Skin epidermis (tissue), 12 donors: ENCODE results near the gene DPYD.

Experiments
- H3K27ac ChIP-seq, 21 experiments: fragments of 200-600 bp; sonication (generic) in 11 of 21; one replicate each; pipeline ENCODE4 v1.5.0; 2020; ENCODE audit warnings: mild to moderate bottlenecking in 3 of 21, inconsistent platforms in 2 of 21, moderate library complexity in 2 of 21
- H3K4me3 ChIP-seq, 7 experiments: fragments of 200-600 bp; sonication (generic) in 2 of 7; one replicate each; pipeline ENCODE4 v1.5.0; 2020; ENCODE audit warnings: inconsistent platforms in 2 of 7, mild to moderate bottlenecking in 2 of 7, moderate library complexity in 1 of 7

The DPYD gene

DNA sequence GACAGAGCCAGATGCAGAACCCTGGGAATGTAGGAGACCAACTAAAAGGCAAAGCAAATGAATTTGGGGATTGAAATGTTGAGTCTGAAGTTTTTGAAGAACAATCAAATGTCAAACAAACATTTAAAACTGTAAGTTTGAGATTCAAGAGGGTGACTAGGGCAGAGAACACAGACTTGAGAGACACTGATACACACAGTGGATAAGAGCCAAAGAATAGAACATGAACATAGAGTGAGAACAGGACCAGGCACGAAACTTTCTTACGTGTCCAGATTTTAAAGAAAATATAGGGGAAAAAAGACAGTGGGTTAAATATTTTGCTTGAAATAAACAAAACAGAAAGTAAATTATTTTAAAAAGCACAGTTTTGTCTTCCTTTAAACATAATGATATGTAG is 115.7 kb downstream of the DPYD start:
- H3K27ac ChIP-seq = no peak overlapping the region
- no peak overlapping the region for H3K4me3 ChIP-seq

DNA sequence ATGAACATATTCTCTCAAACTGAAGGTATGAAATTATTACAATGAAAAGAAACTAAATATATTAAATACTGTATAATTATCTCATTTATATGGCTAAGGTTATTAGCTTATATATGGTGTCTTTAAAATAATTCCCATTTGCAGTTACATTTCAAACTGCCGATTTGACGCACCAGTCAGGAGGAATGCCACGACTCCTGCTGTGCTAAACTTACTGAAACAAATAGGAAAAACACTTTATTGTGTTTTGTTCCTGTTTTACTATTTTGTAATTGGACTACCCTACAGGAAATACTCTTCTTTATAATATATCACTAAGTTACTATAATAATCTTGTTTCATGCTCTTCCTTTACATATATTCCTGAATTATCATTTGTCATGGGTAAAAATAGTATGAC is 117.8 kb downstream of the DPYD start:
- H3K27ac ChIP-seq = no peak overlapping the region
- no peak overlapping the region for H3K4me3 ChIP-seq

DNA sequence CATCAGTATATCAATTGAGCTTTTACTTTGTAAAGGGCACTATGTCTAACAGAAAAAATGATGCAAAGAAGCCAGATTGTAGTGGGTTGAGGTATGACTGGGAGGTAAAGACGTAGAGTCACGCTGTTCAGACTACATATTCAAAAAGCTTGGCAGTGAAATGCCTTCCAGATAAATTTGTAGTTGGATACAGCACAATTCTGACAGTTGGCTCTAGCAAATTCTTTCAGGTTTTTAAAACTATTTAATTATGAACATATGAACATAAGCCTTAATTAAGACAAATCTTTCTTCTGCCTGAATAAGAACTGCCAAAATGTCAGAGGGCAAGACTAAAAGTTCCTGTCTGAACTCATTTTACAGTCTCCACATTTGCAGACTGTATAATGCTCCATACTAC is 118.8 kb downstream of the DPYD start:
- H3K4me3 ChIP-seq = no peak overlapping the region
- H3K27ac ChIP-seq = no peak overlapping the region

DNA sequence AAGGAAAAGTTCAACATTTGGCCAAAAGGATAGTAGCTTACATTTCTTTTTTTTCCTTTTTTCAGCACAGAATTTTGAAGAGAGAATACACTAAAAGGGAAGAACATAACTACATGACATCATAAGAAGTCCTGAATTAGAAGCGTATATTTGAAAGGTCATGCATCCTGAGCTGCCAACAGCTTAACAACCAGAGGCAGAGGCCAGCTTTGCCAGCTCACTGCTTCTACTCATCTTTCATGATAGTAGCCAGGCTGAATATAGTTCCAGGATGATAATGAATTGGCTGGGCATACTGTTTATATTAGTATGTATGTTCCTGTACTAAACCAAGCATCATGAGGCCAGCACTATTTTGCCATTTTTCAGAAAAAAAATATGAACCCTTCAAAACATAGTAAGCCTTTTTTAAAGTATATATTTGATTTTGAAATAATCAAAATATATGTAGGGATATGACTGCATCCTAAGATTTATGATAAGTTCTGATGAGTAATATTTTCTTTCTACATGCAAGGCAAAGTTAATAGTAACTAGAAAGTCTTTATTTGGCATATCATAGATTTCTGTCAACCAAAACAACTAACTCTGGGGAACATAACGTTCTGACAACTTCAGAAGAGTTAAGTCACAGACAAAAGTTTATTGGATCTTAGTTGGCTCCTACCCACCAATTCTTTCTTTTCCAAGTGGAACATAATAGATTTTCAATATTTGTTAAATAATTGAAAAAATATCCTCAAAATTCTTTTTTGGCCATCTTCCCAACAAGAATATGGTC is 123.2 kb downstream of the DPYD start:
- Histone ChIP-seq H3K4me3 (no peak overlapping the region), H3K27ac (no peak overlapping the region)

DNA sequence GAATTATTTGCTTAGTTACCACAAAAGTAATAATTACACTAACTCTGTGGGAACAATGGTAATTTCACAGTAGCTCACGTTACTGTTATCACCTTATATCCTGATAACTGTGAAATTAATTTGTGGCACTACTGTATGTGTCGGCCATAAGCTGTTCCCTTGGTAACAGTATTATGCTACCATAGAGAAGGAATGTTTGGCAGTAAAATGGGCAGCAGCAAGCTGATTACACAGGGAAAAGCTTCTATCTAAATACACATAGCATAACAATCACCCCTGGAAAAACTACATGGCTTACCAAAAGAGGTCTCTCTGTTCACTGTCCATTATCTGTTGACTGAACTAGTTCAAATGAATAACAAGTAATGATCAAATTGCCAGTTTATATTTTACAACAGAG is 124.1 kb downstream of the DPYD start:
- H3K4me3 ChIP-seq = no peak overlapping the region
- H3K27ac ChIP-seq = no peak overlapping the region

DNA sequence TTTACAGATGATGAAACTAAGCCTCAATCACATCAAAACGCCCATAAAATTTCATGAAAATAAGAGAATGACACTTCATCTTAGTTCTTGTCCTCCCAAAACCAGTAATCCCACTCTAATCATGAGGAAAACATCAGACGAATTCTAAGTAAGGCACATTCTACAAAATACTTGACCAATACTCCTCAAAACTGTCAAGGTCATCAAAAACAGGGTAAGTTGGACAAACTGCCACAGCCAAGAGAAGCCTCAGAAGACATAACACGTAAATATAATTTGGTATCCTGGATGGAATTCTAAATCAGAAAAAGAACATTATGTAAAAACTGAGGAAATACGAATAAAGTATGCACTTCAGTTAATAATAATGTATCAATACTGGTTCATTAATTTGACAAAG is 128.2 kb downstream of the DPYD start:
- Histone ChIP-seq H3K27ac (no peak overlapping the region), H3K4me3 (no peak overlapping the region)

DNA sequence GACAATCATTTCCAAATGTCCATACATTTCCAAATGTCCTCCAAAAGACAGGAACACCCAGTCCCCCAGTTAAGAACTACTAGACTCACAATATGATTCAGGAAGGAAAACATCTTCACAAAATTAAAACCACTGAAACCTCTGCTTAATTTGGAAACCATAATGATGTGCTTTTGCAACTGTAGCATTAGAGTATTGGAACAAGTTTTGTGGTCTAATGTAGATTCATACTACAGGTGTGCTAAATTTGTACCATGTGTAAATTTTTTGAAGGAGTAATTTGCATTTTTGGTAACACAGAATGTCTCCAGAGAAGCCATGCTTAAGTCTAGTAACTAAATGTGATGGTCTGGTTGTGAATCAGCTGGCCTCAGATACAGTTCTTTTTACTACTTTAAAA is 129.6 kb downstream of the DPYD start:
- Histone ChIP-seq H3K27ac (no peak overlapping the region), H3K4me3 (no peak overlapping the region)

DNA sequence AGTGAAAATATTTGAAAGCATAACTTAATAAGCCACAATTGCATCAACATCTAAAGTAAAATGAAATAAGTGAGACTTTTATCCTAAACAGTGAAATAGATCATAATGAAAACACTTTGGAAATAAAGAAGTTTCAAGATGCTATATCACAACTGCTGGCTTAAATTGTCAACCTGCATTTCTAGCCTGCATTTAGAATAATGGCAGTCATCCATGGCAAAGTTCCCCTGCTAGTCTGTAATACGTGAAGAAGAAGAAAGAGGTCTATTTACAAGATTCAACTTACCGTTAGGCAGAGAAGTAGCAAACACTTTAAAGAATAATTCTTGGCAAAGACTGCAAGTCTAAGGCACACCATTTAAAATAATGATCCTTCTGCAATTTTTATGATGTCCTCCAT is 133.6 kb downstream of the DPYD start:
- Histone ChIP-seq H3K27ac (no peak overlapping the region), H3K4me3 (no peak overlapping the region)

DNA sequence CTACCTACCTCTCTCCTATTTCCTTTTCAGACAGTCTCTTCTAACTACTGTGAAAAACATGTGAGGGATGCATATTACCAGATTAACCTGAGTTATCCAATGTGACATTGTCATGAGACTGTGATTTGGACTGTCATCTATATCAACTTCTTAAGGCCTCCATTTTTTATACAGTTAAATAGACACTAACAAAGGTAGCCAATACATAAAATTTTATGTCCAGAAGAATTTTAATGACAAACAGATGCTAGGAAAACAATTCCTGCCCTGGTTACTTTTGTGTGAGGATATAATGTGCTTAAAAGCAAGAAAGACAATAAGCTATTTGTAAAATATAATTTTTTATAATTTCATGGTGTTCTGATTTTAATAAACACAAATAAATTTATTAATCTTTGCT is 136.2 kb downstream of the DPYD start:
- H3K4me3 ChIP-seq = no peak overlapping the region
- no peak overlapping the region for H3K27ac ChIP-seq

DNA sequence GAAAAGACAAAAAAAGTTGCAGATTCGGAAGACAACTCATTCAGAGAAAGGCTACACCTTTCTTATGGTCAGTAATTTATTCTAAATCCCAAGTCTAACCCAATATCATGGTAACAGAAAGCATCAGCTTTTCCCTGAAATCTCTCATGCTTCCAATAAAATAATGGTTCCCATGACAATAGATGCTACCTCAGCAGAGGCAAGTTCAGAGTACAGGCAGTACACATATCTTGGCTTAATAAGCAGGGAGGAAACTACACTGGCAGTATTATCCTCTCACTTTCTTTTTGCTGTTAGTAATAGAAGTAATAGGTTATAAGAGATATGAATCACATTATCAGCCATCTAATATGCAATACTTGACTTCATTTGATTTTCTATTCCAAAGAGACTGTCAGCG is 137.1 kb downstream of the DPYD start:
- H3K27ac ChIP-seq = no peak overlapping the region
- no peak overlapping the region for H3K4me3 ChIP-seq

DNA sequence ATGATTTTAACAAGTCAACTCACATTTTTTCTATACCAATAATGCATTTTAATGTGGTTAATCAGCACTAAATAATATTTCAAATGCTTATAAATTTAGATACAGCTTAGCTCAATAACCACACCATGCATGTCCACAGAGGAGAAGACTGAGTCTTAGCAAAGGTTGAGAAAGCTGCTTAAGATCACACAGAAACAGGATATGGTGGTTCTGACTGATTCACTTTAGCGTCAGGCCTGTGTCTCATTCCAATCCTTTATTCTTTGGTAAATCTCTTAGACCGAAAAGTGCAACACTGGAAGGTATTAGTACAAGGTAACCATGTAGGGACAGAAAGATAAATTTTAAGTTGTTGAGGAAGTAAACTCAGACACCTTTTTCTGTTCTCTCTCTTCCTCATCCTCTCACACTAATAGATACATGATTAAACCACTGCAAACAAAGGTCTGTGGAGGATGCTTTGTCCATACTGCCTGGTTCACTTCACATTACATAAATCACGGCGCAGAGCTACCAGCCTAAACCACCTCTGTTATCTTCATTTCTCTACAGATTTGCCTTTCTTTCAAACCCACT is 139.0 kb downstream of the DPYD start:
- Histone ChIP-seq H3K4me3 (no peak overlapping the region), H3K27ac (no peak overlapping the region)

DNA sequence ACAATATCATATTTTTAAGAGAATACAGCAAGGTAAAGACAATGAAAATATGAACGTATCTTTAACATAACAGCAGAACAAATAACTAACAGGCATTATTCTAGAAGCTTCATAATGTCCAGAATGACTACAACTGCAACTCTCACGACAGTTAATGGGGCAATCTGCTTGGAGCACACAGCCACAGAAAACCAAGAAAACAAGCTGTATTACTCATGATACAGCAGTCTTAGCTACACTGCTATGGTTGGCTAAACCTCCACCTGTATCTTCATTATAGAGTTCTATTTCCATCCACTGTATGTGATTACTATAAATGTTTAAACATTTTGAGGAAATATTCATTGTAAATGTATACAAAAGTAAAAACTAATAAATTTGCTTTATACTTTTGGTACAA is 139.9 kb downstream of the DPYD start:
- Histone ChIP-seq H3K27ac (no peak overlapping the region), H3K4me3 (no peak overlapping the region)

DNA sequence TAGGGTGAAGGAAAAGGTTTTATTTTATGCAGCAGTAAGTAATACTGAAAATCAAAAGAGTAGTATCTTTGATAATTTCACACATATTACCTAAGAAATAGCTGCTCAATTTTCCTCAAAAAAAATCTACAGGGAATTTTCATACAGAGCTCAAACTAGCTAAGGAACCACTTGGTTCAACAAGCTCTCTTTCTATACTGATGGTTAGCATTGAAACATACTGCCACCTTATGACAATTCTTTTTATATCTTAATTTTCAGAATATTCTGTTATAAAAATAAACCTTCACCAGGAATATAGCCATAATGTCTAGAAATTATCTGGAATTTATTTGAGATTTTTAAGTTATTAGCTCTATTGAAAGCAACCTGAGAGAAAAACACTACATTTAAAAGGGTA is 142.1 kb downstream of the DPYD start:
- H3K4me3 ChIP-seq = no peak overlapping the region
- H3K27ac ChIP-seq = no peak overlapping the region

DNA sequence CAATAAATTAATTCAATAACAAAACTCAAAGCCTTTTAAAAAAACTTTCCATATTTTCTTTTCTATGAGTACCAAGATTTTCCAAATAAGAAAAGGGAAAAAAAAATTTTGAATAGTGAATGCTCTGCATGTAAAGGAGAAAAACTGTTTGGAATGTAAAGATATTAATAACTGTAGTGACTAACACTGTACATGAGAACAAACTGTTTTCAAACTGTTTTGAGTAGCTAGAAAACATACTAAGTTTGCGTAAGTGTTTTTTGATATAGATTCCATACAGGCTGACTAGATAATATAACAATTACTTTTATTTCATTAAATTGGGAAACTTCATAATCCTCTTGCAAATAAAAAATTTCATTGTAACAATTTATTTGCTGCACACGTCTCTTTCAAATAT is 150.5 kb downstream of the DPYD start:
- Histone ChIP-seq H3K4me3 (no peak overlapping the region), H3K27ac (no peak overlapping the region)

DNA sequence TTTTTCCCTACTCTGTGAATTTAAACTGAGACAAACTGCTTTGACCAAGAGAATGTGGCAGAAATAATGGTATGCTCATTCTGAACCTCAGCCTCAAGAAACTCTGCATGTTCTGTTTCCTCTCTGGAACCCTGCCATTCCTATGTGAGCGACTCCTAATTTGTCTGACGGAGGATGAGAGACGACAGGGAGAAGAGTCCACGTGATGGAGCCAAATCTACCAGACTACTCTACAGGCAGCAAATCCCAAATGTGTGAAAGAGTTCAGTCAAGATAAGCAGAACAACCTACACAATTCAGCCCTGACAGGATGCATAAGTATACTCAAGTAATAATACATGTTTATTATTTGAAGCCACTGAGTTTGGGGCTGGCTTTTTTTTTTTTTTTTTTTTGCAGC is 153.5 kb downstream of the DPYD start:
- Histone ChIP-seq H3K4me3 (no peak overlapping the region), H3K27ac (no peak overlapping the region)

DNA sequence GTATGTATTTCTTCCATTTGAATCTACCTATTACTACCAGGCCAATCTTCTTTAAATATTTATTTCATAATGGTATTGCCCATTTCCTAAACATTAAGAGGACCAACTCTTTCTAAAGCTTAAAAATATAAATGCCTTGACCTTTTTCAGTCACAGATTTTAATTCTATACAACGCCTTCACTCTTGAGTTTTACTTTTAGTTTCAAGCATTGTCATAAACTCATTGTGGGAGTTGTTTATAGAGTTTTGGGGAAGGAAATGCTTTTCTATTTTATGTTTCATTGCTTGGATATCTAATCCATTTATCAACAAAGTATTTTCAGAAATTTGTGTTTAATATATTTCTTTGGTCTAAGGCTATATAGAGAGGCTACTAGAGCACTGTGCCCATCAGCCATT is 155.8 kb downstream of the DPYD start:
- no peak overlapping the region for H3K4me3 ChIP-seq
- no peak overlapping the region for H3K27ac ChIP-seq

DNA sequence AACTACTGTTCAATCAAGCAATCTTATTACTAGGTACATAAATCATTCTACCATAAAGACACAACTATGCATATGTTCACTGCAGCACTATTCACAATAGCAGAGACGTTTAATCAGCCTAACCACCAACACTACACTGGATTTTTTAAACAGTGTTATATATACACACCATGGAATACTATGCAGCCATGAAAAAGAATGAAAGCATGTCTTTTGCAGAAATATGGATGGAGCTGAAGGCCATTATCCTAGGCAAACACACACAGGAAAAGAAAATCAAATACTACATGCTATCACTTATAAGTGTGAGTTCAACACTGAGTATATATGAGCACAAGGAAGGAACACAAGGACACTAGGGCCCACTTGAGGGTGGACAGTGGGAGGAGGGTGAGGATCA is 159.2 kb downstream of the DPYD start:
- Histone ChIP-seq H3K4me3 (no peak overlapping the region), H3K27ac (no peak overlapping the region)

DNA sequence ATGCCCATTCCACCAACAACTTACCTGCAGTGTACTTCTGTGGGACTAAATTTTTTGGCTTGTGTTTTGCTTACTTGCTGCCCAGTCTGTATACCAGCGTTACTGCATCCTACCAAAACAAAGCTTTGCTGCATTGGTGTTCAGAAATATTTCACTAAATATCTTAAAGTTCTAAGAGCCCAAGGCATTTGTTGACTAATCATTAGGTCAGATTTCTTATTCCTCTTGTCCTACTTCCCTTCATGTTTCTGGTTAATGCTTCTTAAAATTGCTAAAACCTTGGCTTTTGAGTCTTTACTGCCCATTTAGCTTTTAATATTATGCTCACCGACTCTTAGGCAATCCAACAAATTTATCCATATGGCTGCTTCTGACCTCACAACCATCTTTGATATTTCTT is 161.8 kb downstream of the DPYD start:
- Histone ChIP-seq H3K27ac (no peak overlapping the region), H3K4me3 (no peak overlapping the region)

DNA sequence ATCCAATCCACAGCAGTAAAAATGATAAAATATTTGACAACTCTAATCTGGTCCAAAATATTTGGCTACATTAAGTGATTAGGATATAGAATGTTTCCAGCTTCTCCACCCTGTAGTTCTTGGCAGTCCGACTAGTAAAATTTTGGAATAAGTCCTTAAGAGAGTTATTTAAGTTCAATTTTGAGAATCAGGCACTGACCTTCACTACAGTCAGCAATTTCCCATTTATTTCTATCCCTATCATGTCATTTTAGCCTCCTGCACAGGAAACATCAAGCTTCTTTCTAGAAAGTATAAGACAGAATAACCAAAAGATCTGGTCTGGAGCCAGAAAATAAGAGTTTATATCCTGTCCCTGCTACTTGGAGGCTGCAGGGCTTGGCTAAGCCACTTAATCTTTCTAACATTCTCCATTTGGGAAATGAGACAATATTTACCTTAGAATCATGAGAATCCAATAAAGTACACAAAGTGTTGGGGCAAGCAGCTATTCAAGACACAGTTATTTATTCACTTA is 162.2 kb downstream of the DPYD start:
- H3K27ac ChIP-seq = no peak overlapping the region
- no peak overlapping the region for H3K4me3 ChIP-seq

DNA sequence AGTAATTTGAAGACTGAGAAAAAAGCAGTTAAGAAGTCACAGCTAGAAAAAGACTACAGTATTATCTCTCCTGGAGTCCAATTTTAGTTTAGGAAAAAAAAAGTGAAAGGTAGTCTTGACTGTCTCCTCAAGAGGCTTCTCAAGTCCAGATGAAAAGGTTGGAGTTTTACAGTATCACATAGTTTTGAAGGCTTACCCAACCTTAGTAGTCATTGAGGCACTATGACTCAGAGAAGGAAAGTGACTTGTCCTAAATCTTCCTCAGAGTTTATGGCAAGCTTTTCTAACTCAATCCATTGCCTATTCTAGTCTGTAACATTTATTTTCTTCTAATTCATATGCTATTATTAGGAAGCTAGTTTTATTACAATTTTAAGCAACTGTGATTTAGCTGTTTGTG is 174.9 kb downstream of the DPYD start:
- Histone ChIP-seq H3K4me3 (no peak overlapping the region), H3K27ac (no peak overlapping the region)

DNA sequence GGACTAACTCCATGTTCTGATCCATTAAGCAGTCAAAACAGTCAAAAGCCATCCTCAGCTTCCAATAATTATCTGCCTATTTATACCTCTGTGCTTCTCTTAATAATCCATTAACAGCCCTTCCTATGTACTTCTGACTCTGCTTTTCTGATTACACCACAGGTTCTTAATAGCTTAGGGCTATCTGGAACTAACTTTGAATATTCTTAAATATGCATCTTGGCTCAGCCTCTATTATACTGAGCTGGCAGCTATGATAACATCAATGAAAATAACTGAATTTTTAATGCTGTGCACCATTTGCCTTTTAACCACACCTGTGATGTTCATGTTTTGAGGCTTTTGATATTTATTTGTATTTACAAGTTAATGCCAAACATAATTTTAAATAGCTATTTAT is 175.9 kb downstream of the DPYD start:
- H3K4me3 ChIP-seq = no peak overlapping the region
- H3K27ac ChIP-seq = no peak overlapping the region

DNA sequence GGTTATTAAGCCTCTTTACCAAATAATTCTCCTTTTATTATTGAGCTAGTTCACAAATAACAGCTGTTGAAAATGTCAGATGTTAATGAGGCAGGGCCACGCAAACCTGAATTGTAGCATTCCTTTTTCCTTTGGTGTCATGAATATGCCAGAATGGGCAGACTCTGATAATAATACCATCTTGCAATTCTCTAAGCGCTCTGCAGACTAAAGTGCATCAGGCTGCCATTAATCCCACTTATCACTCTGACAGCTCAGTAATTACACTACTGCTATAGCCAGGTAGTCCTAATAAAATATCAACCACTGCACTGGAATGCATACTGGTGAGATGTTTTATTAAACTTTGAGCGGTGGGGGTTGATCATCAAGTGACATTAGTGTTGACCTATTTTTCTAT is 177.7 kb downstream of the DPYD start:
- no peak overlapping the region for H3K4me3 ChIP-seq
- no peak overlapping the region for H3K27ac ChIP-seq
